Body of pancreas (tissue), 4 donors: ENCODE measurements around the gene GDF11.

Source experiments
- POLR2A ChIP-seq, 3 donors: fragments of 450-650 bp; IDR thresholded peaks; one replicate each; pipeline ENCODE4 v1.6.1; 2016; ENCODE audit warnings: antibody characterized with exemption in 3 of 3, mild to moderate bottlenecking in 2 of 3
- TF ChIP-seq, protein P1 (sequence below), 7 experiments: fragments of 450-650 bp in 4 of 7; fragments of 200-600 bp in 3 of 7; sonication (generic) in 3 of 7; IDR thresholded peaks; one replicate each; pipeline ENCODE4 v1.5.1; 2016 to 2019; ENCODE audit warnings: antibody characterized with exemption in 7 of 7

DNA sequence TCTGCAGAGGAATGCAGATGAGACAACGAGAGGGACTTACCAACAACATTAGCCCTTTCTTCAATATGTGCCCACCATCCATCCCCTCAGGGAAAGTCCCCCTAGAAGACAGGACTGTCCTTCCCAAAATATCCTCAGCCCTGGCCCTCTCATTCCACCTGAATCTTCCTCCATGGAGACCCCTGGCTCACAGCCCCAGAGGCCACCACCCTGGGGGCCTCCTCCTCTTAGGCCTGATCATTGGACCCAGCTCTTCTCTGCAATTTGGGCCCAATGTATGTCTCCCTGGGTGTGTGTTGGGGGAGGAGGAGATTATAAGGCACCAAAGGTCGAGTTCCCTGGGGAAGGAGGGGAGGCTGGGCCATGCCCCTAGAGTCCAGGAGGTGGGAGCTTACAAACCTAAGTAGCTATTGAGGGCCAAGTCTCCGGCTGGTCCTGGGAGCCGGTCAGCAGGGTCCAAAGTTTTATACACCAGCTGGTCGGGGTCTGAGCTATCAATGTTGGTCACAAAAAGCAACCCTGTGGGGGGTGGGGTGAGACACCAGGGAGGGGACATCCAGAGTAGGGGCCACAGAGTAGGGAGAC lies 43.4 kb upstream of the GDF11 start:
- TF ChIP-seq, protein P1, sequence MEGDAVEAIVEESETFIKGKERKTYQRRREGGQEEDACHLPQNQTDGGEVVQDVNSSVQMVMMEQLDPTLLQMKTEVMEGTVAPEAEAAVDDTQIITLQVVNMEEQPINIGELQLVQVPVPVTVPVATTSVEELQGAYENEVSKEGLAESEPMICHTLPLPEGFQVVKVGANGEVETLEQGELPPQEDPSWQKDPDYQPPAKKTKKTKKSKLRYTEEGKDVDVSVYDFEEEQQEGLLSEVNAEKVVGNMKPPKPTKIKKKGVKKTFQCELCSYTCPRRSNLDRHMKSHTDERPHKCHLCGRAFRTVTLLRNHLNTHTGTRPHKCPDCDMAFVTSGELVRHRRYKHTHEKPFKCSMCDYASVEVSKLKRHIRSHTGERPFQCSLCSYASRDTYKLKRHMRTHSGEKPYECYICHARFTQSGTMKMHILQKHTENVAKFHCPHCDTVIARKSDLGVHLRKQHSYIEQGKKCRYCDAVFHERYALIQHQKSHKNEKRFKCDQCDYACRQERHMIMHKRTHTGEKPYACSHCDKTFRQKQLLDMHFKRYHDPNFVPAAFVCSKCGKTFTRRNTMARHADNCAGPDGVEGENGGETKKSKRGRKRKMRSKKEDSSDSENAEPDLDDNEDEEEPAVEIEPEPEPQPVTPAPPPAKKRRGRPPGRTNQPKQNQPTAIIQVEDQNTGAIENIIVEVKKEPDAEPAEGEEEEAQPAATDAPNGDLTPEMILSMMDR (IDR thresholded peaks at IDR 0.05): no peak
- TF ChIP-seq POLR2A (IDR thresholded peaks at IDR 0.05): no peak
